Fibroblast of lung (primary cell): ENCODE measurements around the gene CACUL1. TPM values are rescaled to one million over a fixed set of nuclear protein-coding genes. Genes with fewer than 3 reads are reported as not detected.

Source experiments
- DNase-seq, 2 donors: peaks; one replicate each; pipeline versions ENCODE4 v3.0.0 to v3.0.0-alpha.2; 2010; ENCODE audit warnings: low read depth in 2 of 2
- H2AFZ ChIP-seq: 2 replicates; pipeline ENCODE4 v1.5.1; 2012; ENCODE audit warnings: low read length, control low read depth, inconsistent platforms
- H3K27ac ChIP-seq: 2 replicates; pipeline ENCODE4 v1.5.1; 2011; ENCODE audit warnings: low read length, control low read depth; ENCODE audit not compliant: insufficient read depth
- H3K27me3 ChIP-seq: 2 replicates; pipeline ENCODE4 v1.5.1; 2011; ENCODE audit warnings: mild to moderate bottlenecking, low read length; ENCODE audit not compliant: control insufficient read depth, insufficient read depth
- H3K36me3 ChIP-seq: 2 replicates; pipeline ENCODE4 v1.5.1; 2011; ENCODE audit warnings: low read length; ENCODE audit not compliant: control insufficient read depth, insufficient read depth
- H3K4me1 ChIP-seq: 2 replicates; pipeline ENCODE4 v1.5.1; 2011; ENCODE audit warnings: low read length; ENCODE audit not compliant: control insufficient read depth, insufficient read depth; ENCODE audit errors: extremely low read depth
- H3K4me2 ChIP-seq: 2 replicates; pipeline ENCODE4 v1.5.1; 2011; ENCODE audit warnings: low read length, control low read depth; ENCODE audit not compliant: insufficient read depth; ENCODE audit errors: extremely low read depth
- H3K4me3 ChIP-seq, 4 experiments: fragments of 200-600 bp in 1 of 4; sonication (generic) in 1 of 4; replicated peaks in 1 of 4; 2 replicates each; pipeline ENCODE4 v1.5.1; 2011 to 2016; ENCODE audit warnings: low read length in 4 of 4, low read depth in 3 of 4, mild to moderate bottlenecking in 3 of 4, control low read depth in 2 of 4, inconsistent platforms in 1 of 4, mixed read lengths in 1 of 4; ENCODE audit not compliant: insufficient read depth in 1 of 4; ENCODE audit errors: control extremely low read depth in 1 of 4
- H3K79me2 ChIP-seq: 2 replicates; pipeline ENCODE4 v1.5.1; 2012; ENCODE audit warnings: mild to moderate bottlenecking, low read length, inconsistent platforms; ENCODE audit not compliant: control insufficient read depth, insufficient read depth
- H3K9ac ChIP-seq: 2 replicates; pipeline ENCODE4 v1.5.1; 2011; ENCODE audit warnings: mild to moderate bottlenecking, low read length, control low read depth; ENCODE audit not compliant: insufficient read depth
- H3K9me3 ChIP-seq: 2 replicates; pipeline ENCODE4 v1.5.1; 2012; ENCODE audit warnings: low read depth, low read length; ENCODE audit not compliant: control insufficient read depth, insufficient read depth
- H4K20me1 ChIP-seq: 2 replicates; pipeline ENCODE4 v1.5.1; 2011; ENCODE audit warnings: low read length; ENCODE audit not compliant: control insufficient read depth, insufficient read depth; ENCODE audit errors: extremely low read depth
- EZH2 ChIP-seq: IDR thresholded peaks from 2 replicates; pipeline ENCODE4 v1.5.1; 2012; ENCODE audit warnings: low read length, control low read depth, mild to moderate bottlenecking; ENCODE audit errors: missing control alignments
- polyA plus RNA-seq, 2 donors: library from polyadenylated mRNA; depleted of rRNA in 1 of 2; stranded (reverse) in 1 of 2; unstranded in 1 of 2; fragments of >200 nt; gene quantifications; 2 replicates each; pipeline ENCODE4 v1.2.1, GENCODE V29; 2011 to 2012; ENCODE audit warnings: missing spikeins in 1 of 2
- total RNA-seq: library from RNA; depleted of rRNA; stranded (reverse); fragments of >200 nt; gene quantifications from 2 replicates; pipeline ENCODE4 v1.2.1, GENCODE V29; 2014
- TF ChIP-seq, protein P1 (sequence below), 2 donors: IDR thresholded peaks in 1 of 2; conservative IDR thresholded peaks in 1 of 2; 1 replicate in 1 of 2; 2 replicates in 1 of 2; pipeline ENCODE4 v1.5.1; 2011 to 2012; ENCODE audit warnings: low read length in 2 of 2, control low read depth in 1 of 2, inconsistent platforms in 1 of 2, low read depth in 1 of 2, mild to moderate bottlenecking in 1 of 2

CACUL1 gene
- total and polyA plus RNA-seq, 2 donors (not counting 1 experiment from before 2014, with no cell fraction given): 15.7 to 25.3 TPM

DNA sequence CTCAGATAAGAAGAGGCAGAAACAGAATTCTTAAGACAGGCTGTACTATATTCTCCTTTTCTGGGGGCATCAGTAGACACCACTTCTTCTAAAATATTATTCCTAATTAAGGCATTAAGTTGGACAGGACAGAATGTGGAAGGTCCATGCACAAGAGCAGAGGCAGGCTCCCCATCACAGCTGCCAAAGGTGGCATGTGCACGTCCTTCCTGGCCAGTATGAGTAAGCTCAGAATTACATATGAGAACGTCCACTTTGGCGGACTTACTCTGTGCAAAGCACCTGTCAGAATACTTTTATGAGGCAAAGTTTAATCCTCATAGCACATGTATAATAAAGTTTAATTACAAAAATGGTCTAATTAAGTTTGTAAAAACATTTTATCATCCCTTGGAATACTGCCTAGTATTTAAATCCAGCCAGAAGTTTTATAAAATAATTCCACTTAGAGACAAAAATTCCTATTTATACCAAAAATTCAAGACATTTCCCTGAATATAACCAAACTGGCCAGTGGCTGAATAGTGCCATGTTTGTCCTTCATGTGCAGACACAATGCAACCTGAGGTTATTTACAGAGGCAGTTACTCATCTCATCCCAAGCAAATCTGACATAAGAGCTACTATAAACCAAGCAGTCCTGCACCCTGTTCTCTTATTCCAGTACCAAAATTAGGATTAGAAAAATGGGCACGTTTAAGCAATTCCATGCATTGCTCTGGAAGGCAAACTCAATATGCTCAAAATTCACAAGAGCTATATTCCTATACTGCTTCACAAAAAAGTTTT is 65.5 kb downstream of the CACUL1 start:
- Histone ChIP-seq H3K4me2 (no peak overlapping the region), H3K4me1 (peaks cover 12% of the 10 kb centered on the region), H3K9me3 (no peaks in the 10 kb centered on the region), H3K27me3 (no peaks in the 10 kb centered on the region), H3K27ac (no peak overlapping the region), H3K9ac (no peak overlapping the region), H2AFZ (no peak overlapping the region), H3K79me2 (no peaks in the 10 kb centered on the region), H4K20me1 (no peaks in the 10 kb centered on the region), H3K36me3 (peaks cover 4% of the 10 kb centered on the region), H3K4me3 (no peak overlapping the region)
- no peak for DNase-seq
- TF ChIP-seq EZH2: no peak
- TF ChIP-seq, protein P1, sequence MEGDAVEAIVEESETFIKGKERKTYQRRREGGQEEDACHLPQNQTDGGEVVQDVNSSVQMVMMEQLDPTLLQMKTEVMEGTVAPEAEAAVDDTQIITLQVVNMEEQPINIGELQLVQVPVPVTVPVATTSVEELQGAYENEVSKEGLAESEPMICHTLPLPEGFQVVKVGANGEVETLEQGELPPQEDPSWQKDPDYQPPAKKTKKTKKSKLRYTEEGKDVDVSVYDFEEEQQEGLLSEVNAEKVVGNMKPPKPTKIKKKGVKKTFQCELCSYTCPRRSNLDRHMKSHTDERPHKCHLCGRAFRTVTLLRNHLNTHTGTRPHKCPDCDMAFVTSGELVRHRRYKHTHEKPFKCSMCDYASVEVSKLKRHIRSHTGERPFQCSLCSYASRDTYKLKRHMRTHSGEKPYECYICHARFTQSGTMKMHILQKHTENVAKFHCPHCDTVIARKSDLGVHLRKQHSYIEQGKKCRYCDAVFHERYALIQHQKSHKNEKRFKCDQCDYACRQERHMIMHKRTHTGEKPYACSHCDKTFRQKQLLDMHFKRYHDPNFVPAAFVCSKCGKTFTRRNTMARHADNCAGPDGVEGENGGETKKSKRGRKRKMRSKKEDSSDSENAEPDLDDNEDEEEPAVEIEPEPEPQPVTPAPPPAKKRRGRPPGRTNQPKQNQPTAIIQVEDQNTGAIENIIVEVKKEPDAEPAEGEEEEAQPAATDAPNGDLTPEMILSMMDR (conservative IDR thresholded peaks at IDR 0.05 in 1 of 2, IDR thresholded peaks at IDR 0.05 in 1 of 2; ENCODE audit: low read depth in 1 of 2, low read length in 2 of 2): no peak

DNA sequence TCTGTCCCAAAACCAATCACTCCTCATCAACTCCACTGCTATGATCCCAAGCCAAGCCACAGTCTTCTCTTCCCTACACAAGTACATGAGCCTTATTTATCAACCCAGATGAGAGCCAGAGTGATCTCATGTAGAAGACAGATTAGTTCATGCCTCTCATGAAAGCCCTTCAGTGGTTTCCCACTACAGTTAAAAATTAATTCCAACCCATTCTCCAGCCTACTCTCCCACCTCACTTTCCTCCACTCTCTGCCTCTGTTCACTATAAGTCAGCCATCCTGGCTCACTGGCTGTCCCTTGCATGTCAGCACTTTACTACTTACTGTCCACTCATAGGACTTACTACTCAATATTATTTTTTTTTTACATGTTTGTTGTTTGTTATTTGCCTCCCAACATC is 67.3 kb downstream of the CACUL1 start:
- H3K36me3 ChIP-seq: peaks cover 6% of the 10 kb centered on the region
- H3K79me2 ChIP-seq: no peaks in the 10 kb centered on the region
- H3K4me2 ChIP-seq: no peak overlapping the region
- H3K27me3 ChIP-seq: no peaks in the 10 kb centered on the region
- H4K20me1 ChIP-seq: no peaks in the 10 kb centered on the region
- H3K9ac ChIP-seq: no peak overlapping the region
- no peak for DNase-seq
- peaks cover 1% of the 10 kb centered on the region for H3K4me1 ChIP-seq
- H3K9me3 ChIP-seq: no peaks in the 10 kb centered on the region
- H3K27ac ChIP-seq: no peak overlapping the region
- no peak overlapping the region for H3K4me3 ChIP-seq
- no peak for TF ChIP-seq EZH2
- TF ChIP-seq, protein P1 (conservative IDR thresholded peaks at IDR 0.05 in 1 of 2, IDR thresholded peaks at IDR 0.05 in 1 of 2; ENCODE audit: low read depth in 1 of 2, low read length in 2 of 2): no peak
- H2AFZ ChIP-seq: no peak overlapping the region

DNA sequence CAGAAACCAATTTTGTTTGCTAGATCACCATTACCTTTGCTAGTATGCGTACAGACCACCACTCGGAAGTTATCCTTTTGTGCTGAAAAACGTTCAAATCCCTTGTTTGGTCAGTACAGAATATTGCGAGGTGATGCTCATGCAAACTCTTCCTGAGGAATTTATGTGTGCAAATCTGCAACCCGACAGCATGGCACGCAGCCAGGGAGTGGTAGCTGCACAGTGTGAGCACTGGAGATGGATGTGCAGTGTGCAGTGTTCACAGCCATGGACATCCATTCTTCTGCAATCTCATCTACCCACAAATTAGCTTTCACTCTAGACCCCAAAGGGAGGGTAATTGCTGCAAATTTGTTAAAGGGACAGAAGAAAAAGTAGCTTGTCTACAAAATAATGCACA is 72.2 kb downstream of the CACUL1 start:
- no peak overlapping the region for H3K9ac ChIP-seq
- H3K4me1 ChIP-seq: no peaks in the 10 kb centered on the region
- H3K4me2 ChIP-seq: no peak overlapping the region
- H3K36me3 ChIP-seq: peaks cover 5% of the 10 kb centered on the region
- H4K20me1 ChIP-seq: no peaks in the 10 kb centered on the region
- no peaks in the 10 kb centered on the region for H3K9me3 ChIP-seq
- no peak for DNase-seq
- H3K4me3 ChIP-seq: no peak overlapping the region
- H2AFZ ChIP-seq: no peak overlapping the region
- TF ChIP-seq EZH2: no peak
- TF ChIP-seq, protein P1 (conservative IDR thresholded peaks at IDR 0.05 in 1 of 2, IDR thresholded peaks at IDR 0.05 in 1 of 2; ENCODE audit: low read depth in 1 of 2, low read length in 2 of 2): no peak
- H3K27me3 ChIP-seq: no peaks in the 10 kb centered on the region
- H3K79me2 ChIP-seq: no peaks in the 10 kb centered on the region
- H3K27ac ChIP-seq: no peak overlapping the region
